CD4-positive, alpha-beta T cell treated with Interleukin-15 for 1 hour (primary cell): ENCODE data around the gene MCEE.
A peak's percentile ranks its signal among the peaks of the same experiment; 100 is the strongest.
"Not testable (repeated sequence)": the region's sequence is repeated elsewhere in the genome, so short reads cannot be mapped to it uniquely, and the experiment has no call there.

ENCODE experiments used
- DNase-seq: peaks from one replicate; pipeline ENCODE4 v3.0.0-alpha.2; 2020

The MCEE gene

DNA sequence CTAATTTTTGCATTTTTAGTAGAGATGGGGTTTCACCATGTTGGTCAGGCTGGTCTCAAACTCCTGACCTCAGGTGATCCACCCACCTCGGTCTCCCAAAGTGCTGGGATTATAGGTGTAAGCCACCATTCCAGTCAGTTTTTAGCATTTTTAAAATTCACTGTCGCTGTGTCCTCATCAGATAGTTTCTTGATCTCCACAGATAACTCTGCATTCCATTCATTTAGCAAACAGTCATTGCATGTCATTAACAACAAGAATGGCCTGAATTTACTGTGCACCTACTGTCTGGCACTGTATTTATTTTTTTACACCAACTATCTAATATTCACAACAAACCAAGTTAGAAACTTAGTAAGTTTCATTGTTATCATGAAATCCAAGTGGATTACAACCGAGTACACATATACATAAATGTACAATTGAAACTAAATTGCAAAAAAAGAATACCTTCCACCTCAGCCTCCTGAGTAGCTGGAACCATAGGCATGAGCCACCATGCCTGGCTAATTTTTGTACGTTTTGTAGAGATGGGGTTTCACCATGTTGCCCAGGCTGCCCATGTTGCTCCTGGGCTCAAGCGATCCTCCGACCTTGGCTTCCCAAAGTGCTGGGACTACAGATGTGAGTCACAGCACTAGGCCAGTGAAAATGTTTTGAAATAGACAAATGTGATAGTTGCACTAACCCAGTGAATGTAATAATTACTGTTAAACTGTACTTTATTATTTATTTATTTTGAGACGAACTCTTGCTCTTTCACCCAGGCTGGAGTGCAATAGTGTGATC, 4.3 kb downstream of the MCEE start:
- no peak for DNase-seq

DNA sequence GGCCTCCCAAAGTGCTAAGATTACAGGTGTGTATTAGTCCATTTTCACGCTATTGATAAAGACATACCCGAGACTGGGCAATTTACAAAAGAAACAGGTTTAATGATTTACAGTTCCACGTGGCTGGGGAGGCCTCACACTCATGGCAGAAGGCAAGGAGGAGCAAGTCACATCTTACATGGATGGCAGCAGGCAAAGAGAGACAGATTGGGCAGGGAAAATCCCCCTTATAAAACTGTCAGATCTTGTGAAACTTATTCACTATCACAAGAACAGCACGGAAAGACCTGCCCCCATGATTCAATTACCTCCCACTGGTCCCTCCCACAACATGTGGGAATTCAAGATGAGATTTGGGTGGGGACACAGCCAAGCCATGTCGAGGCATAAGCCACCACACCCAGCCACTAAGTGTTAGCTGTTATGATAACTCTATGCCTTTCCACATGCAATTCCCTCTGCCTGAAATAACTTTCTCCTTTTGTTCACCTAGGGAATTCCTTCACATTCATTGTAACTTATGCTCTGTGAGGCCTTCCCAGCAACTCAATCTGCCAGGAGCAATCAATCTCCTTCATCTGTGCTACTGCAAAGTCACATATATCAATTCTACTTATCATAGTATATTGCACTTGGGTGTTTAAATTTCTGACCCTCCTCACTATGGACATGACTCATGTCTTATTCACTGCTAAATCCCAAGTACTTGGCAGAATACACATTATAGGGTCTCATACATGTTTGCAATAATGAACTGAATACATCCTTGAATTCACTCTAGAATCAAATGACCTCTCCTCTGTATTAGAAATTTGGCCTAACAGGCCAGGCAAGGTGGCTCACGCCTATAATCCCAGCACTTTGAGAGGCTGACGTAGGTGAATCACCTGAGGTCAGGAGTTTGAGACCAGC, 7.4 kb downstream of the MCEE start:
- no peak for DNase-seq

DNA sequence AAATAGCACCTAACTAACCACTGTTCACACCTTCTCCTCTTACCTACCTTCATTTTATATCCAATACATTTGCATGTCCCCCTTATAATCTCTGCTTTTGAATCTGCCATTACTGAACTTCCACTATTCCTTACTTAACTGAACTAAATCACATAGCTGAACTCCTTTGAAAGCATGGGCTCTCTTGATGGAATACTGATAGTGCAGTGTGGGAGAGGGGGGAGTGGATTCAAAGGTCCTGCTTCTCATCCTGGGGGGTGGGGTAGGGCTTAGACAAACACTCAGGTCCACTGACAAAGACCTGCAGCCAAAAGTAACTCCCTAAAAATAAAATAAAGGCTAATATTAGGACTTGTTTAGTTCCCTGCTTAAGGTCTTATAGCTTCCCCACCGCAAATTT, 8.6 kb downstream of the MCEE start:
- no peak for DNase-seq

GRCh38 chr2:71120195-71120594, 9.8 kb downstream of the MCEE start:
- no peak for DNase-seq

- no peak for DNase-seq
Observed at GRCh38 chr2:71117063-71117462, 13.0 kb downstream of the MCEE start.

DNA sequence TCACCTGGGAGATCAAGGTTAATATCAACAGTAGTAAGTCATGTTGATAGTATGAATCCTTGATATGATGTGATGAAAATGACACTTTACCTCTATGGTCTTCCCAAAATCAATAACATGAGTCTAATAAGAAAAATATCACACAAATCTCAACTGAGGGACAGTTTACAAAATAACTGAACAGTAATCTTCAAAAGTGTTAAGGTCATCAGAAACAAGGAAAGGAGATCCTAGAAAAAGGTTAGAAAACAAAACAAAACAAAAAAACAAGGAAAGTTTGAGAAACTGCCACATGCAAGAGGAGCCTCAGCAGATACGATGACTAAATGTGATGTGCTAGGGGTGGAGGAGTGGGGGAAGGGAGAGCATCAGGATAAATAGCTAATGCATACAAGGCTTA, 16.2 kb downstream of the MCEE start:
- DNase-seq: no peak

DNA sequence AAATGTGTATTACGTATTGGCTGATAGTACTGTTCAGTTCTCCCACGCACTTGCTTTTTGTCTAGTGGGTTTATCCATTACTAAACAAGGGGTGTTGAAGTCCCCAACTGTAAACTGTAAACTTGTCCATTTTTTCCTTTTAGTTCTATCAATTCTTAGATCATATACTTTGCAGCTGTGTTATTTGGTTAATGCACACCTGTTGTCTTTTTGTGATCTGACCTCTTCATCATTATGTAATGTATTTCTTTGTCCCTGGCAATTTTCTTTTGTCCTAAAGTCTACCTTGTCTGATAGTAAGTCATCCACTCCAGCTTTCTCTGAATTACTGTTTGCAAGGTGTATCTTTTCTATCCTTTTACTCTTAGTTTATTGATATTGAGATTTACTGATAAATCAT, 21.9 kb downstream of the MCEE start:
- DNase-seq: no peak

DNA sequence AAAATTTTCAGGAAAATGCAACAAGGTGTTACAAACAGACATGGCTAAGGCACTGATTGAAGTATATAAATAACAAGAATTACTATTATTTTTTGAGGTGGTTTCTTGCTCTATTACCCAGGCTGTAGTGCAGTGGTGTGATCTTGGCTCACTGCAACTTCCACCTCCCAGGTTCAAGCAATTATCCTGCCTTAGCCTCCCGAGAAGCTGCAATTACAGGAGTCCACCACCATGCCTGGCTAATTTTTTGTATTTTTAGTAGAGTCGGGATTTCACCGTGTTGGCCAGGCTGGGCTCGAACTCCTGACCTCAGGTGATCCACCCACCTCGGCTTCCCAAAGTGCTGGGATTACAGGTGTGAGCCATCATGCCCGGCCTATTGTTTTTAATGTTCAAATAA, 23.6 kb downstream of the MCEE start:
- DNase-seq: not testable (repeated sequence)

DNA sequence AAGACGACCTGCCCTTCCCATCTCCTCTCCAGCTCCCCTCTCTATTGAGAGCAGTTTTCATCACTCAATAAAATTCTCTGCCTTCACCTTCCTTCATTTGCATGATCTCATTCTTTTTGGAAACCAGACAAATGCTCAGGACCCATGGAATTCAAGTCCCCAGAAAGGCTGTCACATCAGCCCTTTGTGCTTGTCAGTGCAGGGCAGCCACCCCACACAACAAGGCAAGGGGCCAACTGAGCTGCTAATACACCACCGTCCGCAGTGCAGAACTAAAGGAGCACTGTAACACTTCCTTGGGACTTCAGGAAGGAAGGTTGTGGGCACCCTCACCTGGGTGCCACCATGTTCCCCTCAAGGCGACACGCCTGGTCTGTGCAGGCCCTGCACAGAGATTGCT, 26.2 kb downstream of the MCEE start:
- DNase-seq: no peak

GRCh38 chr2:71102981-71103681, 26.9 kb downstream of the MCEE start:
- no peak for DNase-seq

GRCh38 chr2:71101656-71102055, 28.4 kb downstream of the MCEE start:
- DNase-seq: no peak

DNA sequence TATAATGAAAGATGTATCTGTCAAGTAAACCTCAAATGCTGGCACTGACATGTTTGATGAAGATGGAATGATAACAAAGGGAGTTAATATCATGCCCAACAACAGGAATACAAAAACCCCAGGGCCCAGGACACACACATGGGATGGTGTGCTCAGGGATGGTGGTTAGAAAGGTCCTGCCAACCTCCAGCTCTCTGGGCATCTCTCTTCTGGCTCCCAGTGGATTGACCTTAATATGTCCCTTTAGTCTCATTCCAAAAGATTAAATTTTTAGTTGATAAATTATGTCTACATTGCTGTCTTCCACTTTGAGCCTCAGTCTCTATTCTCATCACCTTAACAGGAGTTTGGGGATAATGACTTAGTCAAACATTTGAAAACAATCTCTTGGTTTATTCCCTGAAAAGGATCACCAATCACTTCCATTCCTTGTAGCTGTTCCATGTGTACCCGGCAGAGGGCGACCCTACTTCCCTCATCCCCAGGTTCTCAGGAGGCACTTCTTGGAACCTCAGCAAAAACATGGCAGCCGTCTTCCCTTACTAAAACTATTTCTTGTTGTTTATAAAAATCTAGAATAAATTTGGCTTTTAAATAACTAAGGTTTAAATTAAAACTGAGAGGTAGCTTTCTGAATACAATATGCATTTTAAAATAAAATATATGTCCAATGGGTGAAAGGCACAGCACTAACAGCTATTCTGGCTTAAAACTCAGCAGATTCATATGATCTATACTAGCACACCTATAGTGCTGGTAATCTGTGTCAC, 29.6 kb downstream of the MCEE start:
- peak; percentile 37 for DNase-seq

GRCh38 chr2:71092491-71093260, 37.4 kb downstream of the MCEE start:
- DNase-seq: not testable (repeated sequence)

DNA sequence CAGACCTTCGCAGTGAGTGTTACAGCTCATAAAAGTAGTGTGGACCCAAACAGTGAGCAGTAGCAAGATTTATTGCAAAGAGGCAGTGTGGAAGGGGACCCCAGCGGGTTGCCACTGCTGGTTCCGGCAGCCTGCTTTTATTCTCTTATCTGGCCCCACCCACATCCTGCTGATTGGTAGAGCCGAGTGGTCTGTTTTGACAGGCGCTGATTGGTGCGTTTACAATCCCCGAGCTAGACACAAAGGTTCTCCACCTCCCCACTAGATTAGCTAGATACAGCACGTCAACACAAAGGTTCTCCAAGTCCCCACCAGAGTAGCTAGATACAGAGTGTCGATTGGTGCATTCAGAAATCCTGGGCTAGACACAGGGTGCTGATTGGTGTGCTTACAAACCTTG, 38.2 kb downstream of the MCEE start:
- not testable (repeated sequence) for DNase-seq

DNA sequence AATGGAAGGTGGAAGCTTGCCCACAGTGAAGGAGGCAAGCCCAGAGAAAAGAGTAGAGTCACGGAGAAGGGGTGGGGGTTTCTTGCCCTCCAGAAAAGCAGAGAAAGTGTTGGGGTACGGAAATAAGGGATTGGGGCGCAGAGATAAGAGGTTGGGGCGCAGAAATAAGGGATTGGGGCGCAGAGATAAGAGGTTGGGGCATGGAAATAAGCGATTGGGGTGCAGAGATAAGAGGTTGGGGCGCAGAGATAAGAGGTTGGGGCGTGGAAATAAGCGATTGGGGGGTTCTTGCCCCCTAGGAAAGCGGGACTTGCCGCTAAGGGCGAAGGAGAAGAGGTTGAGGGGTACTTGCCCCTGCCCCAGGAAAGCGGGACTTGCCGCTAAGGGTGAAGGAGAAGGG, 40.6 kb downstream of the MCEE start:
- not testable (repeated sequence) for DNase-seq

DNA sequence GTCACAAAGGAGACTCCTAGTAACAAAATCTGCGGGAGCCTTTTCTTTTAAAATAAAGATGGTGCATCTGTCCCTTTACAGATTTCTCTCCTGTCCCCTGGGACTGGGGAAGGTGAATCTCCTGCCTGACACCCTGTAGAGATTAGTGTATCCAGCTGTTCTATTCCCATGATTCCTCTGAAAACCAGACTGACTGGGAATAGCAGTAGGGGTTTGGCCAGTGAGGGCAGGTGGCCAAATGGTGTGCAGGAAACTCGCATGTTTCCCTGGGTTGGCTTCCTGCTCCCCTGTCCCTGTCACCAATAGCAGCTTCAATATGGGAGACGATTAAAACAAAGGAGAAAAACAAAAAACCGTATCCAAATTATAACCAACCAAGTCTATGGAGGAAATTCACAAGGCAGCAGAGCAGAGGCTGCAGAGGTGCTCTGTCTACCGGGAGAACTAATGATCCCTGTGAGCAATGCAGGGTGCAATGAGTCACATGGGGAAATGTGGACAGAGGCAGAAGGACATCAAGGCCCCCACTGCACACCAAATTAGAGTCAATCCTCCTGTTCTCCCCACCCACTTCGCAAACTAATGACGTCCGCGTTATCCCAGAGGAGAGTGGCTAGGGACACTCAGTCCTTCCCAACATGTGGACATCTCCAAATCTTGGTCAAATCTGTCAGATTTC, 44.6 kb downstream of the MCEE start:
- DNase-seq: not testable (repeated sequence)

DNA sequence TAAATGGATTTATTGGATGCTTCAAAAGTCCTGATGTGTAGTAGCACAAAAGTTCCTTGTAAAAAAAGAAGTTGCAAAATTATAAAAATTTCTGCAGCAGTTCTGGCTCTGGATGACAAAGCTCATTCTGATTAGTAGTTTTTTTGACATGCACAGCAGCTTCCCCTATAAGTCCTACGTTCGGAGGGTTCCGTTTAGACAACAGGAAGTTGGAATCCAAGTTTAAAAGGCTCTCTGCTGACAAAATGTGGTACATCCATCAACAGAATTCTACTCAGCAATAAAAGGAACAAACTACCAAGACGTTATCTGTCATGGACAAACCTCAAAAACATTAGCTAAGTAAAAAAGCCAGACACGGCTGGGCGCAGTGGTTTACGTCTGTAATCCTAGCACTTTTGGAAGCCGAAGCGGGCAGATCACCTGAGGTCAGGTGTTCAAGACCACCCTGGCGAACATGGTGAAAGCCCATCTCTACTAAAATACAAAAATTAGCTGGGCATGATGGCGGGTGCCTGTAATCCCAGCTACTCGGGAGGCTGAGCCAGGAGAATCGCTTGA, 46.2 kb downstream of the MCEE start:
- not testable (repeated sequence) for DNase-seq

DNA sequence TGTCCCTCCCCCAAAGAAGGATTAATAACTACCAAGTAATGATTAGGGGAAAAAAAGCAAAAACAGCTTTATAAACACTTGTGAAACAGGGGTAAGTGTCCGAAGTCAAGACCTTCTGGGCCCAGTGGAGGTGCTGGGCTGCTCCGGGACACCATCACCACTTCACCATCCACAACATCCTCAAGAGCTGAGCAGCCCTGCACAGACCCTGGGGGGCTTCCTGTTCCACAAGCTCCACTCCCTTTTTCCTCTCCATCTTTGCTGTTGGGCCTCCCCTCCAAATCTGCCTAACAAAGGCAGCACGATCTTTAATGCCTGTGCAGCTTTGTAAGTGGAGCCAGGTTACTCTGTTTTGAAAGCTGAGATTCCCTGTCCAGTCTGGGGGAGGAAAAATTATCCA, 46.7 kb downstream of the MCEE start:
- DNase-seq: not testable (repeated sequence)

DNA sequence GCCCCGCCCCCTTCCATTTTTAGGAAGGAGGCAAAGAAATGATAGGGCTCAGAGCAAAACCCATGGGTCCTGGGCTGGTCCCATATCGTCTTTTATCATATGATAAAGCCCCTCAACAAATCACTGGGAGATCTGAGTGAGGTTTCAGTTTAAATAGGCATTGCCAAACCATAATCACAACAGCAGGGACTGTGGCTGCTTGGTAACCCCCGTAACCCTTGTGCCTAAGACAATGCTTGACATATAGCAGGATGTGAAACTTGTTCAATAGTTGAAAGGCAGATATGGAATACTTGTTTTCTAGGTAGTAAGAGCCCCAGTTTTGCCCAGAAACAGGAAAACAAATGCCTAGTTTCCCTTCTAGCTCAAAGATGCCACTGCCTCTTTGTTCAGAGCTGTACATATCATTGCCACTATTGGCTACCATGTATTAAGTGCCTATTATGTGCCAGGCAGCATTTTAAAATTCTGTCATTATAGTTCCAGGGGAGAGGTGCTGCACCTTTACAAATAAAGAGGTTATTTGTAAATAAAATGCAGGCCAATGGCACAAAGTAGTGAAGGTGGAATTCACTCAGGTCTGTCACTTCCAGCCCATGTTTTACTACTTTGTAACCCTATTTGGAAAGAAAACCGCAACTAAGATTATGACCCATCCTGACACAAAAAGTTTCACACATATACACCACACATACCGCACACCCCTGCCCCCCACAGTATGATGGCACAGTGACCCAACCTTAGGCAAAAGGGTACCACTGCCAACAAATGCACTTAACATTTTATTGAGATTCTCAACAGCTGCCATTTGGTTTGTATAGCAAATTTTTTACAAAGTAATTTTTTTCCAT, 47.4 kb downstream of the MCEE start:
- DNase-seq: no peak

- no peak for DNase-seq
Observed at GRCh38 chr2:71078624-71079023, 51.4 kb downstream of the MCEE start.
